GM18867 (cell line): Measurements from ENCODE around the gene CD52.
"Not testable (repeated sequence)": the region's sequence is repeated elsewhere in the genome, so short reads cannot be mapped to it uniquely, and the experiment has no call there.

ENCODE experiments used
- ATAC-seq: cut with Tn5 transposase; IDR thresholded peaks from one replicate; pipeline ENCODE4 v1.9.1; 2021; ENCODE audit warnings: mild to moderate bottlenecking, moderate library complexity; ENCODE audit not compliant: unreplicated experiment

CD52 gene

GRCh38 chr1:26327956-26328362, 10.2 kb downstream of the CD52 start:
- no peak for ATAC-seq

GRCh38 chr1:26328597-26328996, 10.8 kb downstream of the CD52 start:
- no peak for ATAC-seq

GRCh38 chr1:26329380-26329779, 11.6 kb downstream of the CD52 start:
- not testable (repeated sequence) for ATAC-seq

- ATAC-seq, result no peak
Measured at GRCh38 chr1:26330276-26330675, 12.5 kb downstream of the CD52 start.

GRCh38 chr1:26333312-26333711, 15.6 kb downstream of the CD52 start:
- ATAC-seq, result not testable (repeated sequence)

GRCh38 chr1:26335774-26336476, 18.2 kb downstream of the CD52 start:
- ATAC-seq, result peak; percentile 20

GRCh38 chr1:26336477-26337205, 18.9 kb downstream of the CD52 start:
- ATAC-seq, result peak; percentile 84

- no peak for ATAC-seq
Measured at GRCh38 chr1:26337206-26337535, 19.4 kb downstream of the CD52 start.

GRCh38 chr1:26337625-26338024, 19.9 kb downstream of the CD52 start:
- ATAC-seq, result no peak

- ATAC-seq, result no peak
Measured at GRCh38 chr1:26338670-26339069, 20.9 kb downstream of the CD52 start.

GRCh38 chr1:26340047-26340481, 22.3 kb downstream of the CD52 start:
- no peak for ATAC-seq

- no peak for ATAC-seq
Measured at GRCh38 chr1:26344147-26344920, 26.6 kb downstream of the CD52 start.

- no peak for ATAC-seq
Measured at GRCh38 chr1:26345718-26346117, 28.0 kb downstream of the CD52 start.

- ATAC-seq, result no peak
Measured at GRCh38 chr1:26346274-26347033, 28.7 kb downstream of the CD52 start.

GRCh38 chr1:26349188-26349876, 31.6 kb downstream of the CD52 start:
- no peak for ATAC-seq

GRCh38 chr1:26349877-26350244, 32.1 kb downstream of the CD52 start:
- ATAC-seq, result no peak

- ATAC-seq, result no peak
Measured at GRCh38 chr1:26350343-26350700, 32.6 kb downstream of the CD52 start.

- no peak for ATAC-seq
Measured at GRCh38 chr1:26350701-26351589, 33.2 kb downstream of the CD52 start.

GRCh38 chr1:26351590-26352337, 34.0 kb downstream of the CD52 start:
- no peak for ATAC-seq
